ENCODE measurements around the gene KCMF1.

The KCMF1 gene

DNA sequence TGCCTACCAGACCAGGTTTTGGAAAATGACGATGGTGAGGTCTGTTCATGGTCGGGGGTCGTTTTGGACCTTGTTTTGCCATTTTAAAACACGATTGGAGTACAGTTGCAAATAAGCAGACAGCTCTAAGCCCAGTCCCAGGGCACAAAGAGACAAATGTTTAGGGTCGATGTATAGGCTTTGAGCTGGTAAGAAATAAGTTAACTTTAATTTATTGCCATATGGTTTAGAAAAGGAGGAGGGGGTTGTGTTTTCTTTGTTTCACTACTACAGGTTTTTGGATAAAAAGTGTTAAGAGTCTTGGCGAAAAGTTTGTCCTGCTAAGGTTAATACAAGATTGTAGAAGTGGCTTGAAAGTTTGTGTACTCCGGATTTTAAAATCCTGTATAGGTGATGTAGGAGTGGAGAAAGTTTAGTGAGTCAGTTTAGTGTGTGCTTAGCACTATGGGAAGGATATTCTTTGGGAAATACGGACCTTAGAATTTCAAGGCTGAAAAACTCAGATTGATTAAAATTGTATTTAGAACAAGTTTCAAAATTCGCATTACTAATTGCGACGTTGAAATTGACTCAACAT lies 1.3 kb downstream of the KCMF1 start:
- intact Hi-C loops (cut with DNase I): no loop called here
- DNase-seq: no peak

DNA sequence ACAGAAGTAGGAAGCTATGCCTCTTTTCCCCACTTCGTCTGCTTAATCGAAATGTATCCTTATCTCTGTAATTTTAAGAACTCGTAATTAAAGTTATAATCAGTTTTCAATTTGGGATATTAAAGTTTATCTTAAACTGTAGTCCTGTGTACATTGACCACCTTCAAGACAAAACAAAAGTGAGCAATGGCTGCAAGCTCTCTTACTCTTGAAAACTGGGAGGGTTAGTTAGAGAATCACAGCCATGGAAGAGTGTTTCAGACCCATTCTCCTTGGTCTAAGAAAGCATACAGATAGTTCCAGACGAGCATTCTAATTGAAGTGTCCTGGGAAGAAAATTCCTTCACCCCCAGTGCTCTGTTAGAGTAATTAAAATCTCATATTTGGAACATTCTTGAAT lies 2.0 kb downstream of the KCMF1 start:
- intact Hi-C loops (cut with DNase I): no loop called here
- no peak for DNase-seq

DNA sequence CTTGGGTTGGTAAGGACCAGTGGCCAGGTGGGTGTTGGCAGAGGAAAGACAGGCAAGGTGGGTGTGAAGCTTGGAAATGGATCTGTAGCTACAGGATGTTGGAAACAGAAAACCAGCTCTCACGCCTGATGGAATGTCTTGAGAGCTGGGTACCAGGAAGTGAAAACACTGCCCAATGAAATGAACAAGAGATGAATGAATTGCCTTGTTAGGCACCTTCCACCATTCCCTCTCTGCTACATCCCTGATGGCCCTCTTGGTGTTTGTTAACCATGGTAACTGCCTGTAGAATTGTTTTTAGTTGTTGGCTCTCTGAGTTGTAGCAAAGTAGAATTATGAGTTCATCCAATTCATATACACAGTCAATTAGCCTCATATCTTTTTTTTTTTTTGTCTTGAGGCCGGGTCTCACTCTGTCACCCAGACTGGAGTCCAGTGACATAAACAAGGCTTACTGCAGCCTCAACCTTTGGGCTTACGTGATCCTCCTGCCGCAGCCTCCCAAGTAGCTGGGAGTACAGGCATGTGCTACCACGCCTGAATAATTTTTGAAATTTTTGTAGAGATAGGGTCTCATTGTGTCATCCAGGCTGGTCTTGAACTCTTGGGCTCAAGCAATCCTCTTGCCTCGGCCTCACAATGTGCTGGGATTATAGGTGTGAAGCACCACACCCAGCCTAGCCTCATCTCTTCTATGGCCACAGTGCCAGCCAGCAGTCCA lies 9.5 kb downstream of the KCMF1 start:
- DNase-seq: no peak
- intact Hi-C loops (cut with DNase I): no loop called here

DNA sequence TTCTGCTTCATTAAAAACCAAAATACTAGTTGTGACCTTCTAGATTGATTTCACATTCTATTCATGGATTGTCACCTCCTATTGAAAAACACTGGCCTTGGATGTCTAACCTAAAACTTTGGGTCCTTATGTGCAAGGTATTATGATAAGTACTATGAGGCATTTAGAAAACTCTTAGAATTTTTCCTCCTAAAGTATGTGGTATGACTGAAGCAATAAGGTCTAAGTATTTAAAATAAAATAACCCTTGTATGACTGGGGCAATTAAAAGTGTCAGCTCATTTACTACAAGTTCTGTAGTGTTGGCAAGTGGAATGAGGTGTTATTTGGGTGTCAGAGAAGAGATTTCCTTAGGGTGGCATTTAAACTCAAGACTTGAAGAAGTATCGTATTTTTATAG lies 15.1 kb downstream of the KCMF1 start:
- intact Hi-C loops (cut with DNase I): no loop called here
- DNase-seq: no peak

DNA sequence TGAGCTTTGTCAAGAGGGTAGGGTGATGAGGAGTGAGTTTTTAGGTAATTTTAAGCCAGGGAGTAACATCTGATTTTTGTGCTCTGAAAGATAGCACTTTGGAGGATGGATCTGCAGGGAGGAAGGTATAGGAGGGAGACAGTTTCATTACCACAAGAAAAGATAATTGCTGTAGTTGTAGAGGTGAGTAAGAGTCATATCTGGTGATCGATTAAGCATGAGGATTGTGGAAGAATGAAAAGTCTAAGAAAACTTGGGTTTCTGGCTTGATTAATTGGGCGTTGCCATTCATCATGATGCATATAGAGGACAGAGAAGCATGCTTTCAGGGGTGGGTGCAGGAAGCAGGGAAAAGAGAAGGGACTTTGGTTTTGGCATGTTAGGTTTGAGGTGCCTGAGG lies 18.5 kb downstream of the KCMF1 start:
- intact Hi-C loops (cut with DNase I): no loop called here
- no peak for DNase-seq

DNA sequence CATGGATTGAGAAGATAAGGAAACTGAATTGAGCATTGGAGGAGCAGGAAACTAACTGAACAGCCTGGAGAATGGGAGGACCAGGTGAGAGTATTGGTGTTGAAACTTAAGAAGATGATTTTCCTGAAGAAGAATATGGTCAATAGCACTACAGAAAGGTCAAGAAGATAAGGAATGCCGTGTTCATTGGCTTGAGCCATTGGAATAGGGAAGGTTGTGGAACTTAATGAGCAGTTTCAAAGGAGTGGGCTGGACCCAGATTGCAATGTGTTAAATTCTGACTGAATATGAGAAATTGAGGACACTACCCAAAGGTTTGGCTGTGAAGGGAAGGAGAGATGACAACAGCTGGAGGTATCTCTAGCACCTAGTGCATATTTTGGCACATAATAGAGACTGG lies 19.0 kb downstream of the KCMF1 start:
- intact Hi-C loops (cut with DNase I): no loop called here
- DNase-seq: no peak

DNA sequence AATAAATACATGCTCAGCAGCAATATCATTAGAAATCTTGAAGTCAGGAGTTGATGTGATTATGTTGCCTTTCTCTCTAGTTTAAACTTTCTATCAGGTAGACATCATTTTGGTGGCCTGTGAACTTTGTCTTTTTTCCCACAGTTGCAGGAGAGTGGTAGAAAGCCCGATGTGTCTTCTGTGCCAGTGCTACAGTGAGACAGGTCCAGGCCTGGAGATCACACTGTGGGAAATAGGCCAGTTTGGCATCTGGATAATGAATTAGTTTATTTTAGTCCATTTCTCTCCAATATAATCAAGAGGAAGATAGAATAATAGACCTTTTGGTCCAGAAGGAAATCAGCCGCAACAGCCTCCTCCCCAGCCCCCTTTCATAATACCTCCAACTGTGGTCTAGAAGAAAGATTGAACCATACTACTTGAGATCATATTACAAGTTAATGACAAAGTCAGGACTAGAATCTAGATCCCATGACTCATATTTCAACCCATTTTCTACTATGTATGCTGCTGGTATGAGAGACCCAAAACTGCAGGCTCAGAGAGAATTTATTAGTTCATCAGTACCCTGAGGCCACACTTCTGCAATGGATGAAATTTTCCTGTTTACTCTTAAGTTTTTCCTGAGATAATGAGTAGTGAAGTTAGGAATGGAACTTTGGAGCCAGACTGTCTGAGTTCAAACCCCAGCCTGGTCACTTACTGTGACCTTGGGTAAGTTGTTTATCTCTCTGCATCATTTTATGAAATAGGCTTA lies 20.6 kb downstream of the KCMF1 start:
- DNase-seq: no peak
- intact Hi-C loops (cut with DNase I): no loop called here

DNA sequence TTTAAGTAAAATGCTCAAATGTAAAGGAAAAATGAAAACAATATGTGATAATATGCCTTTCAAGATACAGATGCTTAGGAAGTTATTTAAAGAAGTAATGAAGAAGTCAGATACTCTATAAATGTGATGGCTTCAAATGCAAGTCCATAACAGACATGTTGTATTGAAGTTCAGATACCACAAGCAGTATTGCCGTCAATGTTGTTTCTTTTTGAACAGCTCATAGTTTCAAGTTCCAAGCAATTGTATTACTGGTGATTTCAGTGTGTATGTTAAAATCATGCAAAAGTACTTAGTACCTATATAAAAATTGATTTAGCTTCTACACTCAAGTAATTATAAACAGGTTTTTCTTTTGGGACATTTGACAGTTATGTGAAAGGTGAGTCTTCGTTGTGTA lies 24.9 kb downstream of the KCMF1 start:
- intact Hi-C loops (cut with DNase I): no loop called here
- no peak for DNase-seq

DNA sequence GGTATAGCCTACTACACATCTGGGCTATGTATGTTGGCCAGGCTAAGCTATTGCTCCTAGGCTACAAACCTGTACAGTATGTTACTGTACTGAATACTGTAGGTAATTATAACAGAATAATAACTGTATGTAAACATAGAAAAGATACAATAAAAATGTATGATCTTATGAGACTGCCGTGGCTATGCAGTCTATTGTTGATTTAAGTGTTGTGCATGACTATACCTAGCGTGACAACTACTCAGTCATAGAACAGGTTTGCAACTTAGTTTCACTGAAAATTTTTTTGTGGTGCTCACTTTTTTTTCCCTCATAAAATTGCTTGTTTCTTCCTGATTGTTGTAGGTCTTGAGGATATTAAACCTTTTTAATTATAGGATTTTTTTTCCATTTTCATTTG lies 25.9 kb downstream of the KCMF1 start:
- intact Hi-C loops (cut with DNase I): no loop called here
- no peak for DNase-seq

DNA sequence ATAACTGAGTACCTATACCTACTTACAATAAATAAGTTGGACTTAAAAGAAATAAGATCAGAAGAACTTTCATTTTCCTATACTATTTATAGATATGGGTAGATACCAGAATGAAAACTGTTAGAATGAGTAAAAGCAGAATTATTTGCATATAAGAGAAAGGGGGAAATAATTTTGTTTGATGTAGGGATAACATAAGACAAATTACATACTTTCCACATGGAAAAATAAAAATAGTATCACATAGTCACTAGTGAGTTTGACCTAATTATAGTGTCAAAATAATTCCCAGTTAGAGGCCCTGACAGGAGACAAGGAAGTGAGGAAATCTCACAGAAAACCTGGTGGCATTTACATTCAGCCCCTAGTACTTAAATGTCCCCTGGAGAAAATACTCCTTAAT lies 28.6 kb downstream of the KCMF1 start:
- intact Hi-C loops (cut with DNase I): no loop called here

DNA sequence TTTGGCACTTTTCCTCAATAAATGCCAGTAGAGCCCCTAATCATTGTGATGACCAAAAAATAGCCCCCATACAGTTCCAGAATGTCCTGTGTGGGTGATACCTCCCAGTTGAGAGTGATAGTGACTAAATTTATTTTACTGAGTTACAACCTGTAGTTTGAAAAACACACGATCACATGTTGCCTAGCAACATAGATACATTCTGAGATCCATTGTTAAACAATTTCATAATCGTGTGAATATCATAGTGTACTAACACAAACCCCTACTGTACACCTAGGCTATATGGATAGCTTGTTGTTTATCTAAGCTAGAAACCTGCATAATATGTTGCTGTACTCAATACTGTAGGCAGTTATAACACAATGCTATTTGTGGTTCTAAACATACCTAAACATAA lies 30.6 kb downstream of the KCMF1 start:
- intact Hi-C loops (cut with DNase I): no loop called here
- DNase-seq: no peak

More for the DNA sequence above, 28.6 kb downstream of the KCMF1 start:
- no peak for DNase-seq

DNA sequence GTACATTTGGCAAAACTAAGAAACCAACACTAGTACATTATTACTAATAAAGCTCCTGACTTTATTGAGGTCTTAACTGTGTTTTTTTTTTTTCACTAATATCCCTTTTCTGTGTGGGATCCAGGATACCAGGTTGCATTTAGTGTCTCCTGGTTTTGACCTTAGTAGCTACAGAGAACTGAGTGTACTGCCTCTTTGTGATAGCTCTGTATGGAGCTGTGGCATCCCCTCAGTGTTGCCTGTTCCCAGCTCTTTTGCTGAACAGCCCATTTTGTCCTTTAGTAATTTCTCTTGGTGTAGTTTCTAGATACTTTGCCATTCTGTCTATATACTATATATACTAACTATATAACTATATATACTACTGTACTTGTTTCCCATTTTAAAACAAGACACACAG lies 31.6 kb downstream of the KCMF1 start:
- no peak for DNase-seq
- intact Hi-C loops (cut with DNase I): no loop called here

DNA sequence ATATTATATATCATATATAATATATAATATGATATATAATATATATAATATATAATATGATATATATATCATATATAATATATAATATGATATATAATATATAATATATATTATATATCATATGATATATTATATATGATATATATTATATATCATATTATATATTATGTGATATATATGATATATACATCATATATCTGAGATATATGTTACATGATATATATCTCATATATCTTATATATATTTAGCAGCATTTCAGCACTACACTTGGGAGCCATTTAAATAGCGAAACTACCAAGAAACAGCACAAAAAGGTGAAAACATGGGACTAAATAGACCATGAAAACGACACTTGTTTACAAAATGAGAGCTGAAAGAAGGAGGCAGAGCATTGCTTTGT lies 37.3 kb downstream of the KCMF1 start:
- no peak for DNase-seq
- intact Hi-C loops (cut with DNase I): no loop called here

DNA sequence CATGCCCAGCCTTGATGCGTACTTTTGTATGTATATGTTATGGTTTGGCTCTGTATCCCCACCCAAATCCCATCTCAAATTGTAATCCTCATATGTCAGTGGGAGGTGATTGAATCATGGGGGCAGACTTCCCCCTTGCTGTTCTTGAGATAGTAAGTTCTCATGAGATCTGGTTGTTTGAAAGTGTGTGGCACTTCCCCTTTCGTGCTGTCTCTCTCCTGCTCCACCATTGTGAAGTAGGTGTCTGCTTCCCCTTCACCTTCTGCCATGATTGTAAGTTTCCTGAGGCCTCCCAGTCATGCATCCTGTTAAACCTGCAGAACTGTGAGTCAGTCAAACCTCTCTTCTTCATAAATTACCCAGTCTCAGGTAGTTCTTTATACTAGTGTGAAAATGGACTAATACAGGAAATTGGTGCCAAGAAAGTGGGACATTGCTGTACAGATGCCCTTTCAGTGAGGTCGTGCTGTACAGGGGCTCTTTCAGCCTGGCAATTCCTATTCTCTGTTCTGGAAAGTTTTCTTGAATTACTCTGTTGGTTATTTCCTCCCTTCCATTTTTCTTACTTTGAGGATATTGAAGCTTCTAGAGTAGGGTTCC lies 38.2 kb downstream of the KCMF1 start:
- no peak for DNase-seq
- intact Hi-C loops (cut with DNase I): no loop called here

DNA sequence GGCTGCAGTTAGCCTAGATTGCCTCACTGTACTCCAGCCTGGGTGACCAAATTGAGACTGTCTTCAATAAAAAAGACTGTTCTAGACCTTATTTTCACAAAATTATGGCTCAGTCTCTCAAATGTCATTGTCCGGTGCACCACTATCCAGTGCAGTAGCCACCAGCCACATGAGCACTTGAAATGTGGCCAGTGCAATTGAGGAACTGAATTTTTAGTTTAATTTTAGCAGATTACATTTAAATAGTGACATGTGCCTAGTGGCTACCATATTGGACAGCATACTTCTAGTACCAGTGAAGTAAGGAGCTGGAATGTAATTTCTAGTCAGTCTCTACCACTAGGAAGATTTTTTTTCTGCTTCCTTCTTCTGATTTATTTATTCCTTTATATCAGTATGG lies 39.4 kb downstream of the KCMF1 start:
- no peak for DNase-seq
- intact Hi-C loops (cut with DNase I): no loop called here

DNA sequence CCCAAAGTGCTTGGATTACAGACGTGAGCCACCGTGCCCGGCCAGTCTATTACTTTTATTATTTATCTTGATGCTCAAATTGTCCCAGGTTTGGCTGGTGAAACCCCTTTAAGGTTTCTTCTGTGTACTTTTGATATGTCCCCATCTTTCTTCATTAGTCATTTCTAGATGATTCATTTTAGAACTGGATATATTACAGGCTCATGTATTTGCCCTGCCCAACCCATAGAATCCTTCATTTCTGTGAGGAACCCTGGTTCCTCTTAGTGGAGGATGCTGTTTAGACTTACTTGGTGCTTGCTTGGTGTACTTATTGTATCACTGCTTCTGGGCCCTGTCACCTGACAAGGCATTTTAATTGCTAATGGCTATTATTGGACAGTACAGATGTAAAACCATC lies 40.1 kb downstream of the KCMF1 start:
- no peak for DNase-seq
- intact Hi-C loops (cut with DNase I): no loop called here

DNA sequence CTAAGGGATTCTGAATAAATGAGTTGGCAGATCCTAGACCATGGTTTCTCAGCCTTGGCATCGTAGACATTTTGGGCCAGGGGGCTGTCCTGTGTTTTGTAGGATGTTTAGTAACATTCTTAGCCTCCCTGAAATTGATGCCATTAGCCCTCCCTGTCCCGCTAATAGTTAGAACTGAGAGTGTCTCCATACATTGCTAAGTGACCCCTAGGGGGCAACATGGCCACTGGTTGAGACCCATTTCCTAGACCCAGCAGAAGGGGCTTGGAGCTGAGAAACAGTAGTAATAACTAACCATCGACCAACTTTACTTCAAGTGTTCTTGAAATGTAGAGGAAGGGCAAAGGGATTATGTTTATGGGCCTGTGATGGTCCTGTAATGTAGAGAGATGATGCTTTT lies 40.8 kb downstream of the KCMF1 start:
- intact Hi-C loops (cut with DNase I): no loop called here
- no peak for DNase-seq

DNA sequence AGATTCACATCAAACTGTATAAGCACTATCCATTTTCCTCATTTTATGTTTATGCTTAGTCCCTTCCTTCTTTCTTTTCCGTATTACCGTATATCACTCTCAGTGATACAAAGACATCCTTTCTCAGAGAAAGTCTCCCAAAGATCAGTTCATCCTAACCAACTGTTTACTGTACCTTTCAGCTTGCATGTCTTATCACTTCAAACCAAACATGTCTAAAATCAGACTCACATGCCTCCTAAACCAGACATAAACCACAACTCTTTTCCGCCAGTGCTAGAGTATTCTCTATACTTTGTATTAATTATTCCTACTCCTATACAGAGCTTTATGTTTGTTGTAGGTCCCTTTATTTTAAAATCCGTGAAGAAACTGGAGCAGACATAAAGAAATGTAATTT lies 41.5 kb downstream of the KCMF1 start:
- intact Hi-C loops (cut with DNase I): no loop called here
- DNase-seq: no peak

DNA sequence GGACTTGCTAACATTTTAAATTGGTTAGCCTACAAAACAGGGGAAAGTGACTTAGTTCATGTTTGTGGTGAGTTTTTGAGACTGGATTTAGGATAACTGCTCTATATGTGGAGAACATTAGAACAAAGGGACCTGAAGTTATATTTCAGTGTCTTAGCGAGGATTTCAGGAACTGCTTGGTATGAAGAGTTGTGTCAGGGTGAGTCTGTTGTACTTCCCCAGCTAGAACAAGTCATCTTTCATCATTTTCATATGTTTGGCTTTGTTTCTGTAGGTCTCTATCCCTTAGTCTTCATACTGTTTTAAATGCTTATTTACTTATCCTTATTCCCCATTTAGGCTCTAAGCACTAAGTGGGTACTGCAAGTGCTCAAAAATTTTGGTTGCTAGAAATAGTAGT lies 41.9 kb downstream of the KCMF1 start:
- intact Hi-C loops (cut with DNase I): no loop called here
- no peak for DNase-seq

DNA sequence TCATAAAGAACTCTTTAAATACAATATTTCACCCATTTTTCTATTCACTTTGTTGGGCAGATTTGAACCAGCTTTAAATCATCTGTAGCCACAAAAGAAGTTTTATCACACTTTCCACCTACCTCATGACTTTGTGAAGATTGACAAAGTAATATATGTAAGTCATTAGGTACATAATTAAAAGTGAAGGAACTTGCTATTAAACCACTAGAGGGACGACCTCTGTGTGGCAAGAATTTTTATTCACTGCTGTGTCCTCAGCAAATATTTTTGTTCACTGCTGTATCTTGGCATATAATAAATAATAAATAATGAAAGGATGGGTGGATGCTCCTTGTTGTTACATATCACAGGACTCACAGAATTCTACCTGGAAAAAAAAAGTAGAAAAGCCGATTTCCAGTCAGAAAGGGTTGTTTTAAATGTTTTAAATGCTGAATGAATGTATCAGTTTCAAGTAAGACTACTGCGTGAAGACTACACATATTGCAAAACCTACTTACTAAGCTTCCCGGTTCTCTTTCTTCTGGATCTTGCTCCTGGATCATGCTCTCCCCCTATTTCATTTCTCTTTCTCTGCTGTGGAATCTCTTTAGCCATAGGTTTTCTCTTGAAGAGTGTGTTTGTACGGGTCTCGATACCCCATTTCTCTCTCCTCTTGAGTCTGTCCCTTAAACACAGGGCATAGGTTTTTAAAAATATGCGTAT lies 44.8 kb downstream of the KCMF1 start:
- intact Hi-C loops (cut with DNase I): no loop called here
- no peak for DNase-seq

DNA sequence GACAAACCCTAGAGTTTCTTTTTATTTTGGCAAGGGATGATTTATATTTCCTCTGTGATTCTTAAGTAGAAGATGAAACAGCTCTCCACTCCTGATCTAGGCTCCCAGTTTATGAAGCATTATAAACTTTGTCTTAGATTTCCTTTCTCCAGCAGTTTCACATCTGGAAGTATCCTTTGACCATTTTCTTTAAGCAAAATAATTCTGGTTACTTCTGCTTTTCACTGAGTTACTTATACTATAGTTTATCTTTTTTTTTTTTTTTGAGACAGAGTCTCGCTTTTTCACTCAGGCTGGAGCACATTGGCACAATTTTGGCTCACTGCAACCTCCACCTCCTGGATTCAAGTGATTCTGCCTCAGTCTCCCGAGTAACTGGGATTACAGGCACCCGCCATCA lies 45.5 kb downstream of the KCMF1 start:
- DNase-seq: no peak
- intact Hi-C loops (cut with DNase I): no loop called here
